ENCODE data around the gene PCGF1.

The PCGF1 gene

DNA sequence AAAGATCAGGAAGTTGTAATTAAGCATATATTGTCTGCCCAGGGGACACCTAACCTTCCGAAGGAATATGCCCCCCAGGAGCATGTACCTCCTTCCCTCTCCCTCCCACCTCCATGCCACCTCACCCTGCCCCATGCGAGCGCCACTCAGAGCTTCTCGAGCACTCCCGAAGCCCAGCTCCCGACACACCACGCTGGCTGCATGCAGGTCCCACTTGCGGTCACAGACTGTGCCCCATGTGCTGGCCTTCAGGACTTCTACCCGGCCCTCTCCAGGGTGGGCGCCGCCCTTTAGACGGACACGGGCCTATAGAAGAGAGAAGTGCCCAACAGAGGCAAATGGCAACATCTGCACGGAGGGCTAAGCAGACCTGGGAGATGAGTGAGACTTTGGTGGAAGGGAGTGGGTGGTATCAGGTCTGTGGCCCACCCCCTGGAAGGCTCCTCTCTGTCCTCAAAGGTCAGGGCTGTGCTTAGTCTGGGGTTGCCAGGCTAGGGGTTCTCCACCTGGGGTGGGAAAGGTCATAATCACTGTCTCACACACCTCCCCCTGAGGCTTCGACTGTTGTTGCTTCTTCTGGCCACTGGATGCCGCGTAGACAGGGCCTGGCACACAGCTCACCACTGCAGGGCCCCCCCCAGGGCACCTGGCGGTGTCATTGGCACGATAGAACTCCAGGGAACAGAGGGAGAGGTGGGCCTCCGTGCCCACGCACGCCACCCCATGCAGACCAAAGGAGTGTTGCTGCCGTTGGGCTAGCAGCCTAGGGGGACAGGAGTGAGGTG is 28.9 kb upstream of the PCGF1 start:
- no peak for DNase-seq

DNA sequence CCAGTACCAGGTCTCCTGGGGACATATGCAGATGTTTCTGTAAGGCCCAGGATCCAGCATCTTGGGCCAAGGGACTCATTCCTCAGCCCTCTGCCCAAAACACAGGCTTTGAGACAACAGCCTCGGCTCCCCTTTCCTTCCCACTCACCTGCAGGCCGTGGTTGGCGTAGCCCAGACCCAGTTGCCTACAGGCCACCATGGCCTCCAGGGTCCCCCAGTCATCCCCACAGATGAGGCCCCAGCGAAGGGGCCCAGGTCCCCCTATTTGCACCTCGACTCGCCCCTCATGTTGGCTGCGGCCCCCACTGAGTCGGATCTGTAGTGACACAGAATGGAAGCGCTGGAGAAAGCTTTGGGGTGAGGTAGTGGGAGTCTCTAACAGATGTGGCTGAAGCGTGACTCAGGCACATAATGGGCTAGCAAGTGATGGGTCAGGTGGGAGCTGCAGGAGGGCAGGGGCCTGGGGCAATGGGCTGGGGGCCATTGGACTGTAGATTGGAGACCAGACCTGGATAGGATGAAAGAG is 28.0 kb upstream of the PCGF1 start:
- DNase-seq, result no peak

- no peak for DNase-seq
Measured at GRCh38 chr2:74534411-74534810, 26.9 kb upstream of the PCGF1 start.

GRCh38 chr2:74533464-74533863 is 26.0 kb upstream of the PCGF1 start:
- DNase-seq, result no peak

- no peak for DNase-seq
Measured at GRCh38 chr2:74532222-74532621, 24.7 kb upstream of the PCGF1 start.

GRCh38 chr2:74531666-74532065 is 24.2 kb upstream of the PCGF1 start:
- no peak for DNase-seq

- no peak for DNase-seq
Measured at GRCh38 chr2:74530239-74531187, 23.0 kb upstream of the PCGF1 start.

GRCh38 chr2:74529357-74530238 is 22.1 kb upstream of the PCGF1 start, which contains the start of the genes AUP1 and HTRA2:
Gene AUP1 (minus strand): TSS chr2:74529706. CDS start chr2:74529629, 77 bp downstream.
Gene HTRA2 (plus strand): TSS chr2:74529933. CDS start chr2:74530007, 74 bp downstream.
- DNase-seq, result peak; percentile 99

DNA sequence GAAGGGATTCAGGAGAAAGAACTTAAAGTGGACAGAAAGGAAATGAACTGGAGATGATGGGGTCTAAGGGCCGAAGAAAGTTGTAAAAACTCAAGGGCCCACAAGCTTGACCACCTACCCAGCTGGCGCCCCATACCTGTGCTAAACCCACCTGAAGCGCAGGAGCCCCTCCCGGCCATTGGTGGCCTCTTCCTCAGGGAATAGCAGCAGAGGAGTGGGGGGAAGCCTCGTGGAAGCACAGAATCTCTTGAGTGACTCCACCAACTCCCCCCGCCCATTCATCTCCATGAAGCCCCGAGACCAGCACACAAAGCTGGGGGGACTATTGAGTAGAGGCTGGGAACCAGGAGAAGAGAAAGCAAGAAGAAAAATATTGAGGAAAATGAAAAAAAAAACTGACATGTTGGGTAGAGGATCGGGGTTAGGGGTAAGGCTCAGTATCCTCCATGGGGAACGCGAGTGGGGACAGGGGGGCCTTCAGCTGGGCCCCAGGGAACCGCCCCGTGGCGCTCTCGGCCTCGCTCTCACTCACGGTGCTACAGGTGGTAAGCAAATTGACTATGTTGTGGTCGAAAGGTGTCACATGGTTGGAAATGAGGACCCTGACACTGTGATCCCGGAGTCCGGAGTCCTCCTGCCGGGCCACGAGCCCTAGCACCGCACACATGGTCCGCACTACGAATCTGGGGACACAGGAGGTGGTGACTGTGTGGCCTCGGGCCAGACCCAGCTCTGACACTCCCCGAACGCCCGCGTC is 21.3 kb upstream of the PCGF1 start:
- no peak for DNase-seq

- DNase-seq, result no peak
Measured at GRCh38 chr2:74527741-74528140, 20.2 kb upstream of the PCGF1 start.

- DNase-seq, result no peak
Measured at GRCh38 chr2:74526649-74527230, 19.2 kb upstream of the PCGF1 start.

DNA sequence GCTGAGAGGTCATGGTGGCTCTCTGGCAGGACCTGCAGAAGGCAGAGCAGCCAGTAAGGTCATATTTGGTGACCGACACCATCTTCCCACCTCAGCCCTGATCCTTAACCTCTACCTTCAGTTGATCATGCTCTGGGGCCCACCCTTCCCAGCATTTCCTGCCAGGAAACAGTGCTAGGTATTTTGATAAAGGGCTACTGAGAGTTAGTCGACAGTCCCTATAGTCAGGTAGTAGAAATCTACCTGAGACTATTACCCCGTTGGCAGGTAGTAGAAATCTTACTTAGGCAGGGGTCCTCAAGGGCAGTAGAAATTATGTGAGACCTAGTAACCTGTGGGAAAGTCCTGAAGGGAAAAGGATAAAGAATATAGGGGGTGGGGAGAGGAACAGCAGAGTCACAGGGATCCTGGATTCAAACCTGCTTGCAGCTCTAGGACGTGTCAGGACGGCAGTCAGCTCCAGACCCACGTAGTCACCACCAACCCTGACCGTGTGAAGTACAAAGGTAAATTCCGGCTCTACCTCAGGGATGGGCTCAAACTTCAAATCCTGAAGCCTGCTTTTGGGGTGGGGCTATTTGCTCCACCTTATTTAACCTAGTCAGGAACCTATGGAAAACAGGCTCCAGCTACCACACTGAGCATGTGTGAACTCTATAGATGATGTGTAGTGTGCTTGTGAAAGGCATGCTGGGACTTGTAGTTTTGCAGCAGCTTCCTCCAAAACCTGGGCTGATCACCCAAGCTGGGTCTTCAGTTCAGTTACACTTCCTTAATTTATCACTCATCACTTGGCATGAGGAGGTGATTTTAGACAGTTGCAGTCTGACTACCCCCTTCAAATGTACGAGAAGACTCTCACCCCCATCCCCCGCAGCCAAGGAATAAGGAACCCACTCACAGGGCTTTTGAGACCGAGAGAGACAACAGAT is 18.5 kb upstream of the PCGF1 start, which contains the start of gene DQX1:
Gene DQX1 (minus strand): TSS at position 515 of the 932 bp plus-strand sequence. CDS start 502 bp downstream, at position 13.
- DNase-seq, result no peak

DNA sequence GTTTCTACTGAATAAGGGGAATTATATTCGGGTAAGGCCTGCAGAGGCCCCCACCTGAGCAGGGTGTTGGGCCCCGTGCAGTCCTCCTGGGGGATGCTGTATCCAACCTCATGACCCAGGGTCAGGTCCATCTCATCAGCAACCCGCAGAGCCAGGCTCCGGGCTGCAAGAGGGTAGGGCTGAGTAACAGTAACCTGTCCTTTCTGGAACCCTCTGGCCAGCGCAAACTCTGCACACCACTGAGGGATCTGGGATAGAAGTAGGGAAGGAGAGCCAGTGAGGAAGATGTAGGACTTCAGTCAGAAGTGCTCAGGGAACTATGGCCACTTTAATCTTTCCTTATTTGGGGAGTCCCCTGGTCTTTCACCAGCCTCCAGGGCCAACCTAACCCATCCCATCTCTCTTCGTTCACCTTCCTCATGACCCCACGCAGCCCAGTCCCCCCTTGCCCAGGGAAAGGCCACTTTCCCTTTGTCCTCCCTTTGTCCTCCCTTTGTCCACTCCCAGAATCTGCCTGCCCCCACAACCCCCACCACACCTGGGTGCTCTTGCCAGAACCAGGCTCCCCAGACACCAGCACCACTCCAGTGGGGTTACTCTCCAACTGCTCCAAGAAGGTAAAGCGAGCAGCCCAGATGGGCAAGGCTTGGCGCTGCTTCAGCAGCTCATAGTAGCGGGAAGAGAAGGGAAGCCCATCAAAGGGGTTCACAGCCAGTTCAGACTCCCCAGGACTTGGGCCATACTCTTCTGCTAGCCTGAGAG is 17.6 kb upstream of the PCGF1 start:
- no peak for DNase-seq

GRCh38 chr2:74524005-74524404 is 16.5 kb upstream of the PCGF1 start:
- no peak for DNase-seq

DNA sequence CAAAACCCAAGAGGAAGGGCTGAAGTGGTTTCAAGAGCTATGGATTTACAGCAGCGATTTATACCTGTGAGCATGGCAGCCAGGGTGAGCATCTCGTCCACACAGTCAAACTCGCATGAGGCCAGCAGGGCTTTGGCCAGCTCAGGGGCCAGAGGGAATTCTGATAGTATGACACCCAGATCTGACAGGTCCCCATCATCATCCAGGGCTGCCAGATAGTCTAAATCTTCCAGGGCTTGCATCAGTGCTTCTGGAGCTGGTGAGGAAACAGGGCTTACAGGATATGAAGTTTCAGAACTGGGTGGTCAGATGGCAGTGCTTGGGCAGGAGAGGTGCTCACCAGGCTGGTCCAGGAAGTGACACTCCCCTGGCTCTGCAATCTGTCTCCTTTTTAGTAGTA is 15.0 kb upstream of the PCGF1 start:
- DNase-seq, result no peak

GRCh38 chr2:74516650-74517049 is 9.2 kb upstream of the PCGF1 start:
- no peak for DNase-seq

- DNase-seq, result peak; percentile 10
Measured at GRCh38 chr2:74515981-74516633, 8.6 kb upstream of the PCGF1 start.

DNA sequence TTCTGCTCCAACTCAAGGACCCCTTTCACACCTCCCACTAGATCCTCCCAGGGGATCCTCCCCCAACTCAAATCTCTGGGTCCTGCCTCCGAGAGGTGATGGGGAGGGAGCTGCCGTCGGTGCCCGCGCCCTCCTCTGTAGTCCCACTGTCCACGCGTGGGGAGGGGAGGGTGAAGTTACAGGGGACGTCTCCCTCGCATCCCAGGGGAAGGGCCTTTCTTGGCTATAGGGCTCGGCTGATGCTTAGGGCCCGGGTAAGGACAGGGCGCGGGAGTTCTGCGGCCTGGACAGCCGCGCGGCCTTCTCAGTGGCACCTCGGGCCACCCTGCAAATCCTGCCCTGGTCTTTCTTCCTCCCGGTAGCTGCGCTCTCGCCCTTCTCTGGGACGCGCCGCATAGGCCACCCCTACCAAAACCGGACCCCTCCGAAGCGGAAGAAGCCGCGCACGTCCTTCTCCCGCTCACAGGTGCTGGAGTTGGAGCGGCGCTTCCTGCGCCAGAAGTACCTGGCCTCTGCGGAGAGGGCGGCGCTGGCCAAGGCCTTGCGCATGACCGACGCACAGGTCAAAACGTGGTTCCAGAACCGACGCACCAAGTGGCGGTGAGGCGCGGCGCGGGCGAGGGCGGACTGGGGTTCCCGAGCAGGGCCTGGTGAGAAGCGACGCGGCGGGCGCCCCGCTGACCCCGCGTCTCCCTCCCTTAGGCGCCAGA is 7.9 kb upstream of the PCGF1 start:
- no peak for DNase-seq

Data from midbrain (tissue), 1 donor.